Measurements from ENCODE around the gene ZNF527.

DNA sequence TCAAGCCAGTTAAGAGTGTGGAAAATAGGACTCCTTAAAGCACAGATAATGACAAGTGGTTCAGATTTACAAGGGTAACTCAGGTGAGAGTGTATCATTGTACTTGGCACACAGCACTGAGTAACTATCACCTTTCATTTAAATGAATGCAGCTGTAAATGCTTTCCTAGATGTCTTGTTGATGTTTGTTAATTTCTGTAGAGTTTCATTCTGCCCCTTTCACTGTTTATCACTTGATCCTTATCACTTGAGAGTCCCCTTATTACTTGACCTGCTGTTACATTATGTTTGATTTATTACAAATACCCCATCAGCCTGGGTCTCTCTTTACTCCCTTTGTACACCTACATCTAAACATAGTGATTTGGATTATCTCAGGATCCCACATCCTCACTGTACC is 38.1 kb upstream of the ZNF527 start:
- TF ChIP-seq, protein P1, sequence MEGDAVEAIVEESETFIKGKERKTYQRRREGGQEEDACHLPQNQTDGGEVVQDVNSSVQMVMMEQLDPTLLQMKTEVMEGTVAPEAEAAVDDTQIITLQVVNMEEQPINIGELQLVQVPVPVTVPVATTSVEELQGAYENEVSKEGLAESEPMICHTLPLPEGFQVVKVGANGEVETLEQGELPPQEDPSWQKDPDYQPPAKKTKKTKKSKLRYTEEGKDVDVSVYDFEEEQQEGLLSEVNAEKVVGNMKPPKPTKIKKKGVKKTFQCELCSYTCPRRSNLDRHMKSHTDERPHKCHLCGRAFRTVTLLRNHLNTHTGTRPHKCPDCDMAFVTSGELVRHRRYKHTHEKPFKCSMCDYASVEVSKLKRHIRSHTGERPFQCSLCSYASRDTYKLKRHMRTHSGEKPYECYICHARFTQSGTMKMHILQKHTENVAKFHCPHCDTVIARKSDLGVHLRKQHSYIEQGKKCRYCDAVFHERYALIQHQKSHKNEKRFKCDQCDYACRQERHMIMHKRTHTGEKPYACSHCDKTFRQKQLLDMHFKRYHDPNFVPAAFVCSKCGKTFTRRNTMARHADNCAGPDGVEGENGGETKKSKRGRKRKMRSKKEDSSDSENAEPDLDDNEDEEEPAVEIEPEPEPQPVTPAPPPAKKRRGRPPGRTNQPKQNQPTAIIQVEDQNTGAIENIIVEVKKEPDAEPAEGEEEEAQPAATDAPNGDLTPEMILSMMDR (IDR thresholded peaks at IDR 0.05): no peak
- TF ChIP-seq POLR2A (IDR thresholded peaks at IDR 0.05): no peak
